Raji (cell line): ENCODE results near the gene NUMB.

Source experiments
- POLR2A ChIP-seq: IDR thresholded peaks from 2 replicates; pipeline ENCODE4 v1.6.1; 2011; ENCODE audit warnings: low read depth, low read length, control low read depth; ENCODE audit not compliant: insufficient read depth

The NUMB gene

GRCh38 chr14:73237219-73237785 is 221.0 kb downstream of the NUMB start, which contains the start of gene PAPLN:
Gene PAPLN (plus strand): TSS chr14:73237506. CDS start chr14:73239779, 2,273 bp downstream.
- no peak for TF ChIP-seq POLR2A

- TF ChIP-seq POLR2A, result no peak
These were observed 221.6 kb downstream of the NUMB start for GRCh38 chr14:73236752-73237218.

DNA sequence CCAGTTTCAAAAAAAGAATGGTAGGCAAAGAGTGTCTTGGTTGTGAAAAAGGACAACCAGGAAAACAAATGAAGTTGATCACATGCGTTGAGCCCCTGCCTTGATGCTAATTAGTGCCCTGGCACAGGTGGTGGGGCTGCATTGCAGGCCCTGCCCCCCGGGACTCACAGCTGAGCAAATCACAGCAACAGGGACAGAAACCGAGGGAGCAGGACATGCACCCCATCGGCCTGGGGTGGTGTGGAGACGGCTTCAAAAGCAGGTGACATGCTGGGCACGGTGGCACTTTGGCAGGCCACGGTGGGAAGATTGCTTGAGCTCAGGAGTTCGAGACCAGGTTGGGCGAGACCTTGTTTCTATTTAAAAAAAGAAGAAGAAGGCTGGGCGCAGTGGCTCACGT is 222.2 kb downstream of the NUMB start:
- no peak for TF ChIP-seq POLR2A

DNA sequence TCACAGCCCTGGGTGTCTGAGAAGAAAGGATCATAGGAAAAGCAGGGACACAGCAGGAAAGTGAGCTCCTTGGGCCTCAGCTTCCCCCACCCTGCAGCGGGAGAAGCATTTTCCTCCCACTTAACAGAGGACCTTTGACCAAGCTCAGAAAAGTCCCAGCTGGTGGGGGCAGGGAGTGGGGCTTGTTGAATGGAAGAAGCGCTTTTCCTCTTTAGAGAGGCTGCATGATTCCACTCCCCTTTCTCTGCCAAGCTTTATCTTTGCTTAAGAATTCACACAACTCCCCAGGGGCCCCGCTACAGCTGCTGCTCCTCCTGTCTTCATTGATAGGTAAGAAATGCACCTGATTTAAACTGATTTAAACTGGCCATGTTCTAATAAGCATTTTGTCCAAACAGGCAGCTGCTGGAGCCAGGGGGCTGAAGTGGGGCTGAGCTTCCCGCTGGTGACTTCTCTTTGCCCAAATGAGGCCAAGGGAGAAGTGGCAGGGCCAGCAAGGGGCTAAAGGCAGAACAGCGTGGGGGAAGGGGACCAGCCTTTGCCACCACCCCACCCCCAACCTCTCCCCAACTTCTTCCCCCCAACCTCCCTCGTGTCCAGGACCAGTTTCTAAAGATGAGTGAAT is 222.7 kb downstream of the NUMB start:
- no peak for TF ChIP-seq POLR2A

DNA sequence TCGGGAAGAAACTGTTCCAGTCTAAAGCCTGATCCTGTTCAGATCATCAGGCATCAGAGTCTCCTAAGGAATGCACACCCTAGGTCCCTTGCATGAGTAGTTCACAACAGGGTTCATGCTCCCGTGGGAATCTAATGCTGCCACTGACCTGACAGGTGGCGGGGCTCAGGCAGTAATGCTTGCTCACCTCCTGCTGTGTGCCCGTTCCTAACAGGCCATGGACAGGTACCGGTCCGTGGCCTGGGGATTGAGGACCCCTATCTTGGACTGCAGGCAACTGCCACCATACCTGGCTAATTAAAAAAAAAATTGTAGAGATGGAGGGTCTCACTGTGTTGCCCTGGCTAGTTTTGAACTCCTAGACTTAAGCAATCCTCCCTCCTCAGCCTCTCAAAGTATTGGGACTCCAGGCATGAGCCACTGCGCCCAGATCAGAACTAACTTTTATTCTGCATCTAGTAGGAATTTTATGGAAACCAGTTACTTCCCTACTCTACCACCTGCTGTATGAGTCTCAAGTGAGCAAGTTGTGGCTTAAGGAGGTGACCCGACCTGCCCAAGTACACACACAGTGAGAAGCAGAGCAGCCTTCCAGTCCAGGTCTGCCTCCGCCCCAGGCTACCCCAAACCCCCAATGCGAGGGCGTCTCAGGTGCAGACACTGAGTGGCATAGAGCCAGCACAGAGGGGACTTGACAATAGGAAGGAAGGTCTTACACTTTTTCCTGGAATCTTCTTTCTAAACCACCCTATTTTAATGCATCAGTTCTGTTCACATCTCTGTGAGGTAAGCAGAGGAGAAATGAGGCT is 223.6 kb downstream of the NUMB start:
- TF ChIP-seq POLR2A, result no peak

DNA sequence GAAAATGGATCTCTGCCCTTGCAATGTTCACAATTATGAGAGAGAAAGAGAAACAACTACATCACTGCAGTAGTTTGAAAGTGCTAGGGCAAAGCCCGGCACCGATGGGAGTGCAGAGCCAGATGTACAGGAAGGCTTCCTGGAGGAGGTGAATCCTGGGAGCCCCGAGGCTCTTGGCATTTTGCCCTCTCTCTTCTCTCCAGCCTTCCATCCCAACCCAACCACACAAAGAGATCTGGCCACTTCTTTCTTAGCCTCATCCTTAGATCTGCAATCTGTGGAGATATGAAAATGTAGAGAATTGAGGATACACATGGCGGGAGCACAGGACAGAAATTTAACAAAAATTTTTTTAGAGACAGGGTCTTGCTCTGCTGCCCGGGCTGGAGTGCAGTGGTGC is 224.3 kb downstream of the NUMB start:
- TF ChIP-seq POLR2A, result no peak

DNA sequence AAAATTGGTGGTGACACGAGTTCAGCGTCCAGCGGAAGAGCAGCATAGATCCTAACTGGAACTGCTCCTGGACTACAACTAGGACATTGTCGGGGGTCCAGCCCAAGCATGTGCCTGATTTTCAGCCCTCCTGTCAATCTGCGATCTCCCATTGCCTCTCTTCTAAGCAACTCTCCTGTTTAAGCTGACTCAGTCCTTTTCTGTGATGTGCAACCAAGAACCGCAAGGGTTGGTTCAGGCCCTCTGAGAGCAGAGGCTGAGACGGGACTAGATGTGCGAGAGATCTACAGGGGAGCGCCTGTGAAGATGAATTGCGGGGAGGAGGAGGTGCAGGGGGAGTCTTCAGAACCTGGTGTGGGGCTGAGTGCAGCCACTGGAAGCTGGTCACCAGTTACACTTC is 224.8 kb downstream of the NUMB start:
- no peak for TF ChIP-seq POLR2A

- TF ChIP-seq POLR2A, result no peak
These were observed 225.4 kb downstream of the NUMB start for GRCh38 chr14:73232984-73233383.

DNA sequence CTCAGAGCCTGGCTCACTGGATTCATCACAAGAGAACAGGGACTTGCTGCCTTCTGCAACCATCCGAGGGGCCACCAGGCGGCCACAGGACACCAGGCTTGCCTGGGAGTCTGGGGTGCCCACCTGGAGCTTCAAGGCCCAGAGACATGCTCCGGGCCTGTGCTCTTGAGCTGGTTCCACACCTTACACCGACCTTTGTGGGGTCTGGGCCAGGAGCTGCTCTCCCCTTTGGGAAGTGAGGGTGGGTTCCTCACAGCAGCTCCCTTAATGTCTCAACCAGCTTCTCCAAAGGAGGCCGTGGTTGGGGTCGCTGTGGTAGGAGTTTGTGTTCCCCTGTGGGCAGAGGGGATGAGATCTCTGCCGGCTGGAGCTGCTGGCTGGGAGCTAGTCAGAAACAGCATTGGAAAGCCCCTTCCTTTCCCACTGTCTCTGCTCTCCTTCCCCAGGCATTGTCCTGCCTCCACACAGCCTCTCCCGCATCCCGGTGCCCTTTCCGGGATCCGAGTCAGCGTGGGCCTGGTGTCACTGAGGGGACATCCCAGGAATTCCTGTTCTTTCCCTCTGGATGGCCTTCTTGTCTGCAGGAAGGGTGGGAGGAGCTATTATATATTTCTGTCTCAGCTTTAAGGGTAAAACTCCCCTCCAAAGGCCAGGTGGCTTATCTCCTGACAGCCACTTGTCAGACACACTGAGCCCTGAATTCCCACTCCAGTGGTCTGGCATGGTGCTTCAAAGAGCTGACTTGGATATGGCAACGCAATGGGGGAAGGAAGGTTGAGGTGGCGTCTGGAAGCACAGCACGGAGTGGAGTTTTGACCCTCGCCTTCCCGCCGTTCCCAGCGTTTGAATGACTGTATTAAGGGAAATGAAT is 226.1 kb downstream of the NUMB start:
- TF ChIP-seq POLR2A, result no peak

DNA sequence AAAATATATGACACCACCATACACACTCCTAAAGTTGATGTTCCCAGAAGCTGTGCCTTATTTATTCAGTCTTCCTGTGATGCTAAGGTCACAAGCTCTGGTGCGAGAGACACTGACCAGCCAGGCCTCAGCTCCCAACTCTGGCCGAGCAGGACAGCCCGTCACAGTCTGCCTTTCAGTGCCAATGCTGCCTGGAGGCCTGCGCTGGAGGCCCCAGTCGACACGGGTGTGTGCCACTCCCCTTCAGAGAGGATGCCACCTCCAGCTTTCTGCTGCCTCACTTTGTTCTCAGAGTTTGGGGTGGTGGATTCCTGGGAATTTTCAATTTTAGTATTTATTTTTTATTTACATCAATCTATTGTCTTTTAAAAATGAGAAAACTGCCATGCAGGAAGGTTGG is 228.3 kb downstream of the NUMB start:
- no peak for TF ChIP-seq POLR2A

DNA sequence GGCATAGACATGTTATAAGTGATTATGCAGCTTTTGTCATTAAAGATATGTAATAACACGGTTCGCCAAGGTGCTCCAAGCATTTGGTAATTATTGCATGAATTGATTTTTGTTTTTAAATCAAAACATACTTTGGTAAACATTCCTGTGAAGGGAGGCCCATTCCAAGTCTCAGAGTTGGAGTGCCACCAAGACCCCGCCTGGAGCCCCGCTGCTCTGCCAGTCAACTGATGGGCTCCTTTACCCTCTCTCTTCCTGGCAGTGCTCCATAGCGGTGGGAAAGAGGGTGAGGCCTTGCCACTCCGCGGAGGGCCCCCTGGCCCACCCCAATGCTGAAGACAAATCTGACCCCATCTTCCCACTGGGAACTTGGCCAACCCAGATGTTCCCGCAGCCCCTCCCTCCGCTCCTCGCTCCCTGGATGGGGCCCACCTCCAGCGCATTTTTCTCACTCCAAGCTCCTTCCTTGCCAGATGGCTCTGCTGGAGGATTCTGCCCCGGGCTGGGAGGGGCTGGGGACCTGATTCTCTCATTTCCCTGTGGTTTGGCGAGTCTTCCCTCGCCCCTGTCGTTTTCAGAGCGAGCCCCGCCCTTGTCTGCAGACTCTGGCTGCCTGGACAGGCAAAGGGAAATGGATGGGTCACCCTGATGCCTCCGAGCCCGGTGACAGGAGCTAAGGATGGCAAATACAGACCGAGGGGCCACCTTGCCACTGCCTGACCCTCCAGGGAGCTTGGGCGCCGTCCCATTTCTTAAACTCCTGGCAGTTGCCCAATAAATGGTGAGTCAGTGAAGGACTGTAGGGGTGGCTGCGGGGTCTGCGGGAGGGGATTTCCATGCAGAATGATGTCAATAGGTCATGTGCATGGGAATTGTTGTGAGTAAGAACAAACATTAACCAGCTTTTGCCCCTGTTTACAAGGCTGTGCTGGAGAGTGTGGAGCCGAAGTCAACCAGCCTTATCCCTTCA is 230.2 kb downstream of the NUMB start:
- TF ChIP-seq POLR2A, result no peak

DNA sequence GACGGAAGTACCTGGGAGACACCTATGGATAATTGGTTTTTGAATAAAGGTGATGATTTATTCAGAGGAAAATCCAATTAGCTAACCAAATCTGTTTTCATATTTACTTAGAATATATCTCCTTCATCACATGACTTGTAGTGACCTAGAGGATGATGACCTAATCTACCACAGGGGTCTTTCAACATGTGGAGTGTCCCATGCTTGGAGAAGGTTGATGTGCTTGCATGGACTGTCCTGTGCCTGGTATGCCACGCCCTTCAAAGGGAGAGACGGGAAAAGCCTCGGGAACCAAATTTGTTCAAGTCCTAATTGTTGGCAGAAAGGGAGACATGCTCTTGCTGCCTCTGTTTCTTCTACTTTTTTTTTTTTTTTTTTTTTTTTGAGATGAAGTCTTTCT is 232.8 kb downstream of the NUMB start:
- TF ChIP-seq POLR2A, result no peak
